HepG2 (cell line): Measurements from ENCODE around the gene ZNF608. TPM values are rescaled to one million over a fixed set of nuclear protein-coding genes. Genes with fewer than 3 reads are reported as not detected.

Source experiments
- ATAC-seq: fragments of 200-7000 bp; cut with Tn5 transposase; 3 replicates; pipeline ENCODE4 v1.9.1; 2020; ENCODE audit warnings: mild to moderate bottlenecking, moderate library complexity
- BruUV-seq: library from RNA; stranded (reverse); fragments of 400-500 nt; replicated peaks from 2 replicates; lab custom pipeline; 2021; lab: Mats Ljungman, UMichigan
- CTCF ChIA-PET: fragments of 300-600 bp; formaldehyde crosslinking; extraction: SDS; loops from one replicate; lab custom pipeline; 2021; ENCODE audit warnings: low total read pairs, inconsistent platforms, low intra/inter-chr PET ratio; lab: Yijun Ruan, JAX
- POLR2A ChIA-PET: fragments of 350-600 bp; sonication (Branson Sonifier 250); formaldehyde crosslinking; loops from one replicate; lab custom pipeline; 2020; ENCODE audit warnings: antibody characterized with exemption, inconsistent platforms; lab: Yijun Ruan, JAX
- DNase-seq: peaks from one replicate; pipeline ENCODE4 v3.0.0-alpha.2; 2015; ENCODE audit warnings: low spot score
- FAIRE-seq: peaks from 3 replicates; lab custom pipeline; 2011; peaks lifted over from hg19 to GRCh38; lab: Jason Lieb, UNC
- H2AFZ ChIP-seq: one replicate; pipeline ENCODE4 v1.6.1; 2011; ENCODE audit warnings: low read length, inconsistent platforms
- H3K27ac ChIP-seq: fragments of 300-600 bp; 3 replicates; pipeline ENCODE4 v1.8.0; 2011; ENCODE audit warnings: mixed run types, mild to moderate bottlenecking, mixed read lengths, low read length, inconsistent platforms; ENCODE audit not compliant: insufficient read depth; ENCODE audit errors: extremely low read length
- H3K27me3 ChIP-seq, 2 experiments: fragments of 200-600 bp in 1 of 2; 2 replicates in 1 of 2; 3 replicates in 1 of 2; pipeline versions ENCODE4 v1.6.0 to v1.8.0; 2011; ENCODE audit warnings: low read length in 2 of 2, mild to moderate bottlenecking in 2 of 2, moderate library complexity in 2 of 2, inconsistent platforms in 1 of 2; ENCODE audit not compliant: insufficient read depth in 2 of 2, control insufficient read depth in 1 of 2
- H3K36me3 ChIP-seq, 2 experiments: fragments of 200-600 bp in 1 of 2; replicated peaks in 1 of 2; 2 replicates in 1 of 2; 3 replicates in 1 of 2; pipeline versions ENCODE4 v1.5.1 to v1.8.0; 2011; ENCODE audit warnings: low read length in 2 of 2, inconsistent platforms in 1 of 2; ENCODE audit not compliant: insufficient read depth in 2 of 2, control insufficient read depth in 1 of 2
- H3K4me1 ChIP-seq: 2 replicates; pipeline ENCODE4 v1.5.1; 2012; ENCODE audit warnings: low read length, inconsistent platforms; ENCODE audit not compliant: insufficient read depth
- H3K4me2 ChIP-seq: 2 replicates; pipeline ENCODE4 v1.6.0; 2011; ENCODE audit warnings: low read depth, low read length, inconsistent platforms
- H3K4me3 ChIP-seq, 3 experiments: fragments of 200-600 bp in 1 of 3; sonication (generic), shearing (Covaris generic) in 1 of 3; replicated peaks in 1 of 3; 2 replicates each; pipeline ENCODE4 v1.5.1; 2011 to 2016; ENCODE audit warnings: low read length in 3 of 3, inconsistent platforms in 2 of 3, low read depth in 2 of 3, mild to moderate bottlenecking in 2 of 3, control low read depth in 1 of 3, mixed read lengths in 1 of 3; ENCODE audit not compliant: insufficient read depth in 1 of 3
- H3K79me2 ChIP-seq: one replicate; pipeline ENCODE4 v1.6.1; 2011; ENCODE audit warnings: low read length, inconsistent platforms; ENCODE audit not compliant: insufficient read depth
- H3K9ac ChIP-seq: 2 replicates; pipeline ENCODE4 v1.6.0; 2011; ENCODE audit warnings: mild to moderate bottlenecking, low read depth, low read length, inconsistent platforms; ENCODE audit not compliant: insufficient read depth
- H3K9me3 ChIP-seq: 2 replicates; pipeline ENCODE4 v1.5.1; 2012; ENCODE audit warnings: mild to moderate bottlenecking, low read length
- H4K20me1 ChIP-seq: 2 replicates; pipeline ENCODE4 v1.6.0; 2011; ENCODE audit warnings: inconsistent platforms, mild to moderate bottlenecking, low read length, moderate library complexity; ENCODE audit not compliant: insufficient read depth
- BRD4 ChIP-seq: sonication (generic); formaldehyde crosslinking; IDR thresholded peaks from 2 replicates; pipeline ENCODE4 v1.4.0; 2020; ENCODE audit warnings: missing genetic modification reagents
- EEA1 ChIP-seq: sonication (generic); formaldehyde crosslinking; IDR thresholded peaks from 2 replicates; pipeline ENCODE4 v1.5.1; 2020; ENCODE audit warnings: mild to moderate bottlenecking, missing genetic modification reagents, borderline replicate concordance
- ZBTB20 ChIP-seq: sonication (generic); formaldehyde crosslinking; IDR thresholded peaks from 2 replicates; pipeline ENCODE4 v1.8.1; 2023; ENCODE audit warnings: missing genetic modification reagents, low read depth, mild to moderate bottlenecking, borderline replicate concordance
- ZNF235 ChIP-seq: sonication (generic); formaldehyde crosslinking; IDR thresholded peaks from 2 replicates; pipeline ENCODE4 v1.8.1; 2023; ENCODE audit warnings: mild to moderate bottlenecking, missing genetic modification reagents, borderline replicate concordance
- ZNF337 ChIP-seq: sonication (generic); formaldehyde crosslinking; IDR thresholded peaks from 2 replicates; pipeline ENCODE4 v1.5.1; 2020; ENCODE audit warnings: missing genetic modification reagents, low read depth, mild to moderate bottlenecking, borderline replicate concordance
- ZNF616 ChIP-seq: sonication (generic); formaldehyde crosslinking; IDR thresholded peaks from 2 replicates; pipeline ENCODE4 v1.5.0; 2020; ENCODE audit warnings: low read depth, mild to moderate bottlenecking, missing genetic modification reagents
- ZNF761 ChIP-seq: sonication (generic); formaldehyde crosslinking; conservative IDR thresholded peaks from 2 replicates; pipeline ENCODE4 v1.4.0; 2020; ENCODE audit warnings: mild to moderate bottlenecking, missing genetic modification reagents
- ZNF766 ChIP-seq: sonication (generic); formaldehyde crosslinking; IDR thresholded peaks from 2 replicates; pipeline ENCODE4 v1.5.0; 2020; ENCODE audit warnings: missing genetic modification reagents, borderline replicate concordance
- ZNF850 ChIP-seq: sonication (generic); formaldehyde crosslinking; conservative IDR thresholded peaks from 2 replicates; pipeline ENCODE4 v1.9.0; 2021; ENCODE audit warnings: mild to moderate bottlenecking, missing genetic modification reagents
- WGBS: methylation state at CpG from one replicate; pipeline ENCODE4 v1.1.6; 2017; ENCODE audit warnings: low lambda C conversion rate; 5-methylcytosine and 5-hydroxymethylcytosine counted together
- in situ Hi-C: cut with HindIII; loops from 2 replicates; pipeline ENCODE4 v1.10.0; 2017; ENCODE audit warnings: low pct_unique_long_range_greater_than_20kb; ENCODE audit not compliant: extremely low pct_ligation_motif_present
- intact Hi-C: fragments of 100-400 bp; cut with micrococcal nuclease; formaldehyde crosslinking; loops from one replicate; pipeline ENCODE4 v1.10.0; 2022; ENCODE audit not compliant: unreplicated experiment
- polyA plus RNA-seq, 8 experiments: library from polyadenylated mRNA; depleted of rRNA in 3 of 8; stranded (reverse) in 7 of 8; unstranded in 1 of 8; fragments of >200 nt; fragmentation: Illumina TruSeq in 4 of 8; extraction: Trizol in 4 of 8; gene quantifications; 2 replicates each; pipeline versions ENCODE4 v1.2.1 to v1.2.3, GENCODE V29; 2011 to 2016; ENCODE audit warnings: low read depth in 4 of 8, missing spikeins in 1 of 8, mixed read lengths in 1 of 8; ENCODE audit not compliant: insufficient read depth in 1 of 8
- total RNA-seq, 5 experiments: library from RNA; depleted of rRNA; stranded (reverse); fragments of >200 nt; fragmentation: Illumina TruSeq; extraction: Trizol; gene quantifications; 2 replicates each; pipeline ENCODE4 v1.2.3, GENCODE V29; 2016; ENCODE audit warnings: low read depth in 1 of 5
- TF ChIP-seq, protein P1 (sequence below): sonication (generic); formaldehyde crosslinking; IDR thresholded peaks from 2 replicates; pipeline ENCODE4 v1.4.0; 2020; ENCODE audit warnings: mild to moderate bottlenecking, missing genetic modification reagents
- TF ChIP-seq, protein P2 (sequence below): sonication (generic); formaldehyde crosslinking; conservative IDR thresholded peaks from 2 replicates; pipeline ENCODE4 v1.4.0; 2020; ENCODE audit warnings: missing genetic modification reagents
- TF ChIP-seq, protein P3 (sequence below): sonication (generic); formaldehyde crosslinking; IDR thresholded peaks from 2 replicates; pipeline ENCODE4 v1.4.0; 2020; ENCODE audit warnings: missing genetic modification reagents; ENCODE audit errors: not compliant biosample characterization
- TF ChIP-seq, protein P4 (sequence below): sonication (generic); formaldehyde crosslinking; IDR thresholded peaks from 2 replicates; pipeline ENCODE4 v1.5.1; 2020; ENCODE audit warnings: missing genetic modification reagents, mild to moderate bottlenecking, borderline replicate concordance
- TF ChIP-seq, protein P5 (sequence below): sonication (generic); formaldehyde crosslinking; IDR thresholded peaks from 2 replicates; pipeline ENCODE4 v1.4.0; 2020; ENCODE audit warnings: mild to moderate bottlenecking, missing genetic modification reagents
- TF ChIP-seq, protein P6 (sequence below): sonication (generic); formaldehyde crosslinking; IDR thresholded peaks from 2 replicates; pipeline ENCODE4 v1.8.0; 2022; ENCODE audit warnings: mild to moderate bottlenecking, missing genetic modification reagents, moderate library complexity

Gene ZNF608
- total and polyA plus RNA-seq, 2 of the 13 experiments (the other 11 are each of a cell fraction or from before 2014, with no cell fraction given), result 0.66 to 0.91 TPM

DNA sequence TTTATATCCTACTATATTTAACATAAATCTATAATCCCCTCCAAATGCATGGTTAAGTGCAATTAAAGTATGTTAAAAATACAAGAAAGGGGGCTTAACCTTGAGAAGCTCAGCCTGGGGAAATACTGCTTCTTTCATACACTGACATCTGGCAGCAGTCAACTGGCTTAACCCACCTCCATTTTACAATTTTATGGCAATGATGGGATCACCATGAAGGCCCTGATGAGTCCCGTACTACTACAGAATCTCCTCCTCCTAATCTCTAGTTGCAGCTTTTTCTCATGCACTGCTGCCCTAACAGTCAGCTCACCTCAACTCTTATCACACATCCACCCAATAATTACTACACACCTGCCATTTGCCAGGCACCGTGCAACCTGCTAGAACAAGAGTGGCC is 40.9 kb downstream of the ZNF608 start:
- FAIRE-seq (no peak), DNase-seq (no peak), ATAC-seq (no peak)
- Histone ChIP-seq H3K9me3 (no peaks in the 10 kb centered on the region), H3K4me1 (peaks cover 31% of the 10 kb centered on the region), H3K4me2 (no peak overlapping the region), H3K4me3 (no peak overlapping the region), H3K79me2 (no peaks in the 10 kb centered on the region), H3K27ac (no peak overlapping the region), H3K27me3 (no peaks in the 10 kb centered on the region; a peak in 1 of 5 replicates), H4K20me1 (no peaks in the 10 kb centered on the region), H2AFZ (no peak overlapping the region), H3K9ac (no peak overlapping the region), H3K36me3 (no peaks in the 10 kb centered on the region)
- ChIA-PET CTCF (no interaction called here), POLR2A (no interaction called here)
- in situ Hi-C loops, result no loop called here
- 71% methylated on average over 2 of the region's 2 CpGs for WGBS
- intact Hi-C loops, result no loop called here
- BruUV-seq, result no TSS peak
- TF ChIP-seq, protein P1, sequence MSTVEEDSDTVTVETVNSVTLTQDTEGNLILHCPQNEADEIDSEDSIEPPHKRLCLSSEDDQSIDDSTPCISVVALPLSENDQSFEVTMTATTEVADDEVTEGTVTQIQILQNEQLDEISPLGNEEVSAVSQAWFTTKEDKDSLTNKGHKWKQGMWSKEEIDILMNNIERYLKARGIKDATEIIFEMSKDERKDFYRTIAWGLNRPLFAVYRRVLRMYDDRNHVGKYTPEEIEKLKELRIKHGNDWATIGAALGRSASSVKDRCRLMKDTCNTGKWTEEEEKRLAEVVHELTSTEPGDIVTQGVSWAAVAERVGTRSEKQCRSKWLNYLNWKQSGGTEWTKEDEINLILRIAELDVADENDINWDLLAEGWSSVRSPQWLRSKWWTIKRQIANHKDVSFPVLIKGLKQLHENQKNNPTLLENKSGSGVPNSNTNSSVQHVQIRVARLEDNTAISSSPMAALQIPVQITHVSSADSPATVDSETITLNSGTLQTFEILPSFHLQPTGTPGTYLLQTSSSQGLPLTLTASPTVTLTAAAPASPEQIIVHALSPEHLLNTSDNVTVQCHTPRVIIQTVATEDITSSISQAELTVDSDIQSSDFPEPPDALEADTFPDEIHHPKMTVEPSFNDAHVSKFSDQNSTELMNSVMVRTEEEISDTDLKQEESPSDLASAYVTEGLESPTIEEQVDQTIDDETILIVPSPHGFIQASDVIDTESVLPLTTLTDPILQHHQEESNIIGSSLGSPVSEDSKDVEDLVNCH, result no peak
- no peak for TF ChIP-seq BRD4 (CRISPR knock-in tag)
- TF ChIP-seq, protein P2, sequence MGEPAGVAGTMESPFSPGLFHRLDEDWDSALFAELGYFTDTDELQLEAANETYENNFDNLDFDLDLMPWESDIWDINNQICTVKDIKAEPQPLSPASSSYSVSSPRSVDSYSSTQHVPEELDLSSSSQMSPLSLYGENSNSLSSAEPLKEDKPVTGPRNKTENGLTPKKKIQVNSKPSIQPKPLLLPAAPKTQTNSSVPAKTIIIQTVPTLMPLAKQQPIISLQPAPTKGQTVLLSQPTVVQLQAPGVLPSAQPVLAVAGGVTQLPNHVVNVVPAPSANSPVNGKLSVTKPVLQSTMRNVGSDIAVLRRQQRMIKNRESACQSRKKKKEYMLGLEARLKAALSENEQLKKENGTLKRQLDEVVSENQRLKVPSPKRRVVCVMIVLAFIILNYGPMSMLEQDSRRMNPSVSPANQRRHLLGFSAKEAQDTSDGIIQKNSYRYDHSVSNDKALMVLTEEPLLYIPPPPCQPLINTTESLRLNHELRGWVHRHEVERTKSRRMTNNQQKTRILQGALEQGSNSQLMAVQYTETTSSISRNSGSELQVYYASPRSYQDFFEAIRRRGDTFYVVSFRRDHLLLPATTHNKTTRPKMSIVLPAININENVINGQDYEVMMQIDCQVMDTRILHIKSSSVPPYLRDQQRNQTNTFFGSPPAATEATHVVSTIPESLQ, result no peak
- TF ChIP-seq ZNF235 (CRISPR knock-in tag), result no peak
- no peak for TF ChIP-seq ZNF337
- TF ChIP-seq, protein P3, sequence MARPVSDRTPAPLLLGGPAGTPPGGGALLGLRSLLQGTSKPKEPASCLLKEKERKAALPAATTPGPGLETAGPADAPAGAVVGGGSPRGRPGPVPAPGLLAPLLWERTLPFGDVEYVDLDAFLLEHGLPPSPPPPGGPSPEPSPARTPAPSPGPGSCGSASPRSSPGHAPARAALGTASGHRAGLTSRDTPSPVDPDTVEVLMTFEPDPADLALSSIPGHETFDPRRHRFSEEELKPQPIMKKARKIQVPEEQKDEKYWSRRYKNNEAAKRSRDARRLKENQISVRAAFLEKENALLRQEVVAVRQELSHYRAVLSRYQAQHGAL, result no peak
- TF ChIP-seq ZBTB20 (CRISPR knock-in tag), result no peak
- TF ChIP-seq ZNF850, result no peak
- no peak for TF ChIP-seq EEA1 (CRISPR knock-in tag)
- TF ChIP-seq ZNF761 (CRISPR knock-in tag), result no peak
- TF ChIP-seq, protein P4, sequence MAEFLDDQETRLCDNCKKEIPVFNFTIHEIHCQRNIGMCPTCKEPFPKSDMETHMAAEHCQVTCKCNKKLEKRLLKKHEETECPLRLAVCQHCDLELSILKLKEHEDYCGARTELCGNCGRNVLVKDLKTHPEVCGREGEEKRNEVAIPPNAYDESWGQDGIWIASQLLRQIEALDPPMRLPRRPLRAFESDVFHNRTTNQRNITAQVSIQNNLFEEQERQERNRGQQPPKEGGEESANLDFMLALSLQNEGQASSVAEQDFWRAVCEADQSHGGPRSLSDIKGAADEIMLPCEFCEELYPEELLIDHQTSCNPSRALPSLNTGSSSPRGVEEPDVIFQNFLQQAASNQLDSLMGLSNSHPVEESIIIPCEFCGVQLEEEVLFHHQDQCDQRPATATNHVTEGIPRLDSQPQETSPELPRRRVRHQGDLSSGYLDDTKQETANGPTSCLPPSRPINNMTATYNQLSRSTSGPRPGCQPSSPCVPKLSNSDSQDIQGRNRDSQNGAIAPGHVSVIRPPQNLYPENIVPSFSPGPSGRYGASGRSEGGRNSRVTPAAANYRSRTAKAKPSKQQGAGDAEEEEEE, result no peak
- TF ChIP-seq, protein P5, sequence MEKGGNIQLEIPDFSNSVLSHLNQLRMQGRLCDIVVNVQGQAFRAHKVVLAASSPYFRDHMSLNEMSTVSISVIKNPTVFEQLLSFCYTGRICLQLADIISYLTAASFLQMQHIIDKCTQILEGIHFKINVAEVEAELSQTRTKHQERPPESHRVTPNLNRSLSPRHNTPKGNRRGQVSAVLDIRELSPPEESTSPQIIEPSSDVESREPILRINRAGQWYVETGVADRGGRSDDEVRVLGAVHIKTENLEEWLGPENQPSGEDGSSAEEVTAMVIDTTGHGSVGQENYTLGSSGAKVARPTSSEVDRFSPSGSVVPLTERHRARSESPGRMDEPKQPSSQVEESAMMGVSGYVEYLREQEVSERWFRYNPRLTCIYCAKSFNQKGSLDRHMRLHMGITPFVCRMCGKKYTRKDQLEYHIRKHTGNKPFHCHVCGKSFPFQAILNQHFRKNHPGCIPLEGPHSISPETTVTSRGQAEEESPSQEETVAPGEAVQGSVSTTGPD (CRISPR knock-in tag), result no peak
- TF ChIP-seq, protein P6, sequence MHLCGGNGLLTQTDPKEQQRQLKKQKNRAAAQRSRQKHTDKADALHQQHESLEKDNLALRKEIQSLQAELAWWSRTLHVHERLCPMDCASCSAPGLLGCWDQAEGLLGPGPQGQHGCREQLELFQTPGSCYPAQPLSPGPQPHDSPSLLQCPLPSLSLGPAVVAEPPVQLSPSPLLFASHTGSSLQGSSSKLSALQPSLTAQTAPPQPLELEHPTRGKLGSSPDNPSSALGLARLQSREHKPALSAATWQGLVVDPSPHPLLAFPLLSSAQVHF (CRISPR knock-in tag), result no peak
- TF ChIP-seq ZNF766 (CRISPR knock-in tag), result no peak
- no peak for TF ChIP-seq ZNF616 (CRISPR knock-in tag)
